Fibroblast of mammary gland (primary cell): ENCODE data around the gene NAB2.

Experiments
- DNase-seq: peaks from one replicate; pipeline ENCODE4 v3.0.0-alpha.2; 2010; ENCODE audit warnings: low read depth
- H3K4me3 ChIP-seq: 2 replicates; pipeline ENCODE4 v1.5.1; 2011; ENCODE audit warnings: low read depth, mild to moderate bottlenecking, low read length, moderate library complexity; ENCODE audit not compliant: control insufficient read depth
- TF ChIP-seq, protein P1 (sequence below): conservative IDR thresholded peaks from 2 replicates; pipeline ENCODE4 v1.5.1; 2011; ENCODE audit warnings: low read depth, low read length, inconsistent platforms; ENCODE audit not compliant: control insufficient read depth, insufficient read depth

NAB2 gene

DNA sequence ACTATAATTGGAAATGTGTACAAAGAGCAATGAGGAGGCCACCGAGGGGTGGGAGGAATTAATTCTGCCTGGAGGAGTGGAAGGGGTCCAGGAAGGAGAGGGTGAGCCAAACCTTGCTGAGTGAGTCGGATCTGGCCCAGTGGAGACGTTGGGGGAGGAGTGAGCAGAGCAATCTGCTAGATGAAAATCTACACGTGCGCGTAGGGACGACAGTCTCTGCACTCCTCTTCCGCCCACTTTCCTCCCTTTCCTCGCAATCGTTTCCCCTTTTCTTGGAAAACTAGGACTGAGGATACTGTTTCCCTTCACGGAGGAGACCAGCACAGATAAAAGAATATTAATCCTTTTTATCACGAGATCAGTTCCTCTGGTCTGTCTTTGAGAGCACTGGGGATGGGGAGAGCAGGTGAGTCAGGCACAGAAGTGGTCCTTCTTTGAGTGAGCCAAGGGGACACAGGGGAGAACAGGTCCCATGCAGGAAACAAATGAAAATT is 2.9 kb upstream of the NAB2 start:
- DNase-seq = peak; percentile 83
- peak overlapping the region; percentile 81 for H3K4me3 ChIP-seq
- TF ChIP-seq, protein P1, sequence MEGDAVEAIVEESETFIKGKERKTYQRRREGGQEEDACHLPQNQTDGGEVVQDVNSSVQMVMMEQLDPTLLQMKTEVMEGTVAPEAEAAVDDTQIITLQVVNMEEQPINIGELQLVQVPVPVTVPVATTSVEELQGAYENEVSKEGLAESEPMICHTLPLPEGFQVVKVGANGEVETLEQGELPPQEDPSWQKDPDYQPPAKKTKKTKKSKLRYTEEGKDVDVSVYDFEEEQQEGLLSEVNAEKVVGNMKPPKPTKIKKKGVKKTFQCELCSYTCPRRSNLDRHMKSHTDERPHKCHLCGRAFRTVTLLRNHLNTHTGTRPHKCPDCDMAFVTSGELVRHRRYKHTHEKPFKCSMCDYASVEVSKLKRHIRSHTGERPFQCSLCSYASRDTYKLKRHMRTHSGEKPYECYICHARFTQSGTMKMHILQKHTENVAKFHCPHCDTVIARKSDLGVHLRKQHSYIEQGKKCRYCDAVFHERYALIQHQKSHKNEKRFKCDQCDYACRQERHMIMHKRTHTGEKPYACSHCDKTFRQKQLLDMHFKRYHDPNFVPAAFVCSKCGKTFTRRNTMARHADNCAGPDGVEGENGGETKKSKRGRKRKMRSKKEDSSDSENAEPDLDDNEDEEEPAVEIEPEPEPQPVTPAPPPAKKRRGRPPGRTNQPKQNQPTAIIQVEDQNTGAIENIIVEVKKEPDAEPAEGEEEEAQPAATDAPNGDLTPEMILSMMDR = no peak

DNA sequence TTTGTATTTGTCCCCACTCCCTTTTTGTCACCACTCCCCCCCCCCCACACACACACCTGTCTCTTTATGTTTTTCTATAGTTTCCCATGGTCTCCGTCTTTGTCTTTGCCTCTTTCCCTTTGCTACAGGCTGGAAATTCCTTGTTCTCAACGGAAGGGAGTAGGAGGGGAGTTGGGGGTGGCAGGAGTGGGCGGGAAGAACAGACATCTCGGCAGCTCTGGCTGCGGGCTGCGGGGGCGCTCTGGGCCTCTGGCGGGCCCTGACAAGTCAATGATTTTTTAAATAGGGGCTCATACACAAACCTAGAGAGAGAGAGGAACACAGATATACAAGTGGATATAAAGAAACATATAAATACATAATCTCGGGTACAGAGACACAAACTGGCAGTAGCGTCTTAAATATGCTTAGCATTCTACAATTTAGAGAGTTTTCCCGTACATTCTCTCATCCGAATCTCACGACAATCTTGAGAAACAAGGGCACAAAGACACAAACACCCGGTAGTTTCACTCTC is 2.4 kb upstream of the NAB2 start:
- DNase-seq = peak; percentile 77
- H3K4me3 ChIP-seq = peak overlapping the region; percentile 81
- TF ChIP-seq, protein P1 = peak; percentile 18

GRCh38 chr12:57087010-57087690 is 1.8 kb upstream of the NAB2 start:
- peak; percentile 92 for DNase-seq
- TF ChIP-seq, protein P1 = no peak
- H3K4me3 ChIP-seq = peak overlapping the region; percentile 81

GRCh38 chr12:57087691-57088353 is 1.1 kb upstream of the NAB2 start:
- TF ChIP-seq, protein P1 = no peak
- DNase-seq = peak; percentile 98
- peak overlapping the region; percentile 57 for H3K4me3 ChIP-seq

DNA sequence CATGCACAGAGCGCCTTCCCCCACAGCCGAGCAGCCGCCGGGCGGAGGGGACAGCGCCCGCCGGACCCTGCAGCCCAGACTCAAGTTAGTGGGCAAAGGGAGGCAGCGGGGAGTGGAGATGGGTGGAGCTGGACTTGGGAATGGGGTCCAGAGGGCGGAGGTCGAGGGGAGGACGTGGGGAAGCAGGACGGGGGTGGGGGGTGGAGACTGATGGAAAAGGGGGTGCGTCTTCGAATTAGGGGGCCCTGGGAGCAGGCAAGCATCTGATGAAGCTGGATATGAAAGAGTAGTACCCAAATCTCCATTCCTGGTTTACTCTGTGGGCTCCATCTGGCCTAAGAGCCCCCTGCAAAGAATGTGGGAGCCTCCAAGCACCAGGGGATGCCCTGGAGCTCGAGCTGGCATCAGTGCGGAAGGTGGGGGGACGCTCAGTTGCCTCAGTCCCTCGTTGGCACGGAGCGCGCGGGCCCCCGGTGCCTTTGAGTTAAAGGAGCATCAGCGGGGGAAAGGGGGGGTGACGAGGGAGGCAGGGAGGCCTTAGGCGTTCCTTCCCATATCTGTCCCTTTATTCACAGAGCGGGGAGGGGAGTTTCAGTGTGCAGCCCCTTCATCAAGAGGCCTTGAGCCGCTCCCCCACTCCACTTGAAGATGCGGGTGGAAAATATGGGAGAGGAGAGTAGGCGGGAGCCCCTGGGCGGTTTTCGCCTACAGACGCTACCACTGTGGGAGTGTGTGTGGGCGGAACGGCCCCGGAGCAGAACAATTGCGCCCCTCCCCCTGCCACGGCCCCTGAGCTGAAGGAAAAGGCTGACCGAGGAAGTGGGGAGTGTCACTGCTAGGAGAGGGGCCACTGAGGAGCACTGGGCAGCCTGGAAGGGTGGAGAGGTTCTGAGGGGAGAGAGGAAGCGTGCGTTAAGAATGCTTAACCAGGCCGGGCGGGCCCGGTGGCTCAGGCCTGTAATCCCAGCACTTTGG is 644 bp downstream of the NAB2 start:
- DNase-seq = peak; percentile 58
- TF ChIP-seq, protein P1 = no peak

GRCh38 chr12:57090490-57090889 is 1.6 kb downstream of the NAB2 start:
- H3K4me3 ChIP-seq = peak overlapping the region; percentile 92
- DNase-seq = no peak
- TF ChIP-seq, protein P1 = no peak

More for the DNA sequence above, 644 bp downstream of the NAB2 start:
- peak overlapping the region; percentile 92 for H3K4me3 ChIP-seq
